Astrocyte (in vitro differentiated cells and primary cell): ENCODE measurements around the gene ITM2A.

ENCODE experiments used
- CTCF ChIP-seq: IDR thresholded peaks from 2 replicates; pipeline ENCODE4 v1.5.1; 2011; ENCODE audit warnings: low read depth, mild to moderate bottlenecking, inconsistent platforms, low read length, moderate library complexity; ENCODE audit not compliant: insufficient read depth
- EZH2 ChIP-seq: IDR thresholded peaks from 2 replicates; pipeline ENCODE4 v1.6.1; 2012; ENCODE audit warnings: mild to moderate bottlenecking, low read length, inconsistent platforms; ENCODE audit not compliant: insufficient read depth

GRCh38 chrX:79408623-79409322, 41.6 kb upstream of the ITM2A start:
- TF ChIP-seq CTCF (no peak), EZH2 (no peak)
